NCI-H146 (cell line): ENCODE data around the gene ROCK2.
"Not testable (repeated sequence)": the region's sequence is repeated elsewhere in the genome, so short reads cannot be mapped to it uniquely, and the experiment has no call there.

Source experiments
- DNase-seq: peaks from one replicate; lab custom pipeline; 2025; lab: John Stamatoyannopoulos, UW

Gene ROCK2

GRCh38 chr2:11234309-11234708 lies 110.1 kb downstream of the ROCK2 start:
- no peak for DNase-seq

- not testable (repeated sequence) for DNase-seq
Measured at GRCh38 chr2:11231193-11231592, 113.2 kb downstream of the ROCK2 start.

GRCh38 chr2:11228692-11229091 lies 115.7 kb downstream of the ROCK2 start:
- no peak for DNase-seq

- no peak for DNase-seq
Measured at GRCh38 chr2:11227595-11227994, 116.8 kb downstream of the ROCK2 start.

GRCh38 chr2:11224887-11225286 lies 119.5 kb downstream of the ROCK2 start:
- no peak for DNase-seq

- no peak for DNase-seq
Measured at GRCh38 chr2:11222845-11223244, 121.6 kb downstream of the ROCK2 start.

- DNase-seq: no peak
Measured at GRCh38 chr2:11220445-11220844, 124.0 kb downstream of the ROCK2 start.

- no peak for DNase-seq
Measured at GRCh38 chr2:11215407-11215806, 129.0 kb downstream of the ROCK2 start.

GRCh38 chr2:11214770-11215169 lies 129.7 kb downstream of the ROCK2 start:
- DNase-seq: no peak

GRCh38 chr2:11213975-11214374 lies 130.5 kb downstream of the ROCK2 start:
- DNase-seq: no peak

- no peak for DNase-seq
Measured at GRCh38 chr2:11213090-11213638, 131.3 kb downstream of the ROCK2 start.

GRCh38 chr2:11212645-11213044 lies 131.8 kb downstream of the ROCK2 start:
- no peak for DNase-seq

- DNase-seq: no peak
Measured at GRCh38 chr2:11208083-11208482, 136.4 kb downstream of the ROCK2 start.

- DNase-seq: no peak
Measured at GRCh38 chr2:11203480-11203879, 141.0 kb downstream of the ROCK2 start.

GRCh38 chr2:11201969-11202368 lies 142.5 kb downstream of the ROCK2 start:
- DNase-seq: no peak

- no peak for DNase-seq
Measured at GRCh38 chr2:11200651-11201050, 143.8 kb downstream of the ROCK2 start.

GRCh38 chr2:11196246-11196645 lies 148.2 kb downstream of the ROCK2 start:
- no peak for DNase-seq

GRCh38 chr2:11187731-11188130 lies 156.7 kb downstream of the ROCK2 start:
- no peak for DNase-seq

GRCh38 chr2:11187083-11187619 lies 157.3 kb downstream of the ROCK2 start:
- no peak for DNase-seq

- no peak for DNase-seq
Measured at GRCh38 chr2:11186145-11186544, 158.3 kb downstream of the ROCK2 start.

- DNase-seq: no peak
Measured at GRCh38 chr2:11182951-11183350, 161.5 kb downstream of the ROCK2 start.

- no peak for DNase-seq
Measured at GRCh38 chr2:11180653-11181052, 163.8 kb downstream of the ROCK2 start.

- no peak for DNase-seq
Measured at GRCh38 chr2:11179899-11180298, 164.5 kb downstream of the ROCK2 start.

- no peak for DNase-seq
Measured at GRCh38 chr2:11179196-11179595, 165.2 kb downstream of the ROCK2 start.
